Measurements from ENCODE around the gene TEX35.

DNA sequence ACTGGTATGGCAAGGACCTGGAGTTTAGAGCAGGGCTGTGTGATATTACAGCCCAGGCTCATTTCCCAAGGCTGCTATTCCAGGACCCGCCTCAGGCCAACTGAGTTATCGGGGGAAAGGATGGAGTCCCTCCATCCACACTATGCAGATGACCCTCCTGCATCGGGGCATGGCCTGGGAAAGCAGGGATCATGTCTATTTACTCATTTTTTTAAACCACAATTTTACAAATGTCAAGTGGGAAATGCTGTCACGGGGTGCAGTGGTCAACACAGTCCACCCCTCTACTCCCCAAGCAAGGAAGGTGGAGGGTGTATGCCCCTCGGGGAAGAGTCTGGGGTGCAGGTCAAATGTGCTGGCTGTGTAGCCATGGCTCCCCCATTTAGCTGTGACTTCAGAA is 10.1 kb upstream of the TEX35 start:
- TF ChIP-seq, protein P1, sequence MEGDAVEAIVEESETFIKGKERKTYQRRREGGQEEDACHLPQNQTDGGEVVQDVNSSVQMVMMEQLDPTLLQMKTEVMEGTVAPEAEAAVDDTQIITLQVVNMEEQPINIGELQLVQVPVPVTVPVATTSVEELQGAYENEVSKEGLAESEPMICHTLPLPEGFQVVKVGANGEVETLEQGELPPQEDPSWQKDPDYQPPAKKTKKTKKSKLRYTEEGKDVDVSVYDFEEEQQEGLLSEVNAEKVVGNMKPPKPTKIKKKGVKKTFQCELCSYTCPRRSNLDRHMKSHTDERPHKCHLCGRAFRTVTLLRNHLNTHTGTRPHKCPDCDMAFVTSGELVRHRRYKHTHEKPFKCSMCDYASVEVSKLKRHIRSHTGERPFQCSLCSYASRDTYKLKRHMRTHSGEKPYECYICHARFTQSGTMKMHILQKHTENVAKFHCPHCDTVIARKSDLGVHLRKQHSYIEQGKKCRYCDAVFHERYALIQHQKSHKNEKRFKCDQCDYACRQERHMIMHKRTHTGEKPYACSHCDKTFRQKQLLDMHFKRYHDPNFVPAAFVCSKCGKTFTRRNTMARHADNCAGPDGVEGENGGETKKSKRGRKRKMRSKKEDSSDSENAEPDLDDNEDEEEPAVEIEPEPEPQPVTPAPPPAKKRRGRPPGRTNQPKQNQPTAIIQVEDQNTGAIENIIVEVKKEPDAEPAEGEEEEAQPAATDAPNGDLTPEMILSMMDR (IDR thresholded peaks at IDR 0.05; ENCODE audit: low read depth, low read length, missing input control) = no peak
- TF ChIP-seq YY1 (IDR thresholded peaks at IDR 0.05) (no peak), RAD21 (IDR thresholded peaks at IDR 0.05) (no peak), GABPA (IDR thresholded peaks at IDR 0.05 in 1 of 2, conservative IDR thresholded peaks at IDR 0.05 in 1 of 2) (no peak)
- TF ChIP-seq, protein P2, sequence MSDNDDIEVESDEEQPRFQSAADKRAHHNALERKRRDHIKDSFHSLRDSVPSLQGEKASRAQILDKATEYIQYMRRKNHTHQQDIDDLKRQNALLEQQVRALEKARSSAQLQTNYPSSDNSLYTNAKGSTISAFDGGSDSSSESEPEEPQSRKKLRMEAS (IDR thresholded peaks at IDR 0.05) = no peak
